HG02840 (cell line): Measurements from ENCODE around the gene EFCAB9.
A peak's percentile ranks its signal among the peaks of the same experiment; 100 is the strongest.

Experiments used
- ATAC-seq: cut with Tn5 transposase; IDR thresholded peaks from one replicate; pipeline ENCODE4 v1.9.1; 2021; ENCODE audit warnings: mild to moderate bottlenecking, moderate library complexity, moderate number of reproducible peaks; ENCODE audit not compliant: unreplicated experiment, low FRiP score

Gene EFCAB9

DNA sequence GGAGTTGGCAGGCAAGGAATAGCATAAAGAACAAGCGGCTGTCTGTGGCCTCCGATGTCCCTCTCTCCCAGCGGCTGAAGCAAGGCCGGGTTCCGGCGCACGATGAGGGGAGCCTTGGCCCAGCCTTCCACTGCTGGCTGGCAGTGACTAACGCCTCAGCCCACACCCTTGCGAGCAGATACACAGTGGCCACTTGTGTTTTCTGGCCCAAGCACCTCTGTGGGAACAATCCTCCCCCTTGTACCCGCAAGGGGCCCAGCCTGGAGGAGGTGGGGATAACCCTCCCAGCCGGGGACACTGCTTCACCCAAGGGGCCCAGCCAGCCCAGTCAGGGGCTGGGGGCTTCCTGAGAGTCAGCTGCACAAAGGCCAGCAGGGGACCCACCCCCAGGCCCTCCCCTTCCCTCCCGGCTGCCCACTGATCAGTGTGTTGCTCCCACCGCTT, 29.2 kb upstream of the EFCAB9 start:
- ATAC-seq: no peak

DNA sequence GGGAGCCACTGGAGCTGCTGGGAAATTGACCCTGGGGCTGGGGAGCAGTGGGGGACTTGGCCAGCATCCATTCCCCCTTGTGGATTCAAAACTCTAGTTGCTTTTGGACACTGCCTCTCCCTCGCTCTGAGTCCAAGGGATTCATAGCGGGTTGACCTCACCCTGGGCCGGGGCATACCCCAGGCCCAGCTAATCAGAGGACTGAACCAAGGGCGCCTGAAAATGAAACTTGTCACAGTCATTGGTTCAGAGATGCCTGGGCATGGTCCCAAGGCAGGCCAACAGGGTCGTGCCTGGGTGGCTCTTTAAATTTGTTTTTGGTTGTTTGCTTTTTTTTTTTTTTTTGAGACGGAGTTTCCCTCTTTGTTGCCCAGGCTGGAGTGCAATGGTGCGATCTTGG, 28.5 kb upstream of the EFCAB9 start:
- no peak for ATAC-seq

GRCh38 chr5:172166030-172166826, 27.7 kb upstream of the EFCAB9 start:
- no peak for ATAC-seq

DNA sequence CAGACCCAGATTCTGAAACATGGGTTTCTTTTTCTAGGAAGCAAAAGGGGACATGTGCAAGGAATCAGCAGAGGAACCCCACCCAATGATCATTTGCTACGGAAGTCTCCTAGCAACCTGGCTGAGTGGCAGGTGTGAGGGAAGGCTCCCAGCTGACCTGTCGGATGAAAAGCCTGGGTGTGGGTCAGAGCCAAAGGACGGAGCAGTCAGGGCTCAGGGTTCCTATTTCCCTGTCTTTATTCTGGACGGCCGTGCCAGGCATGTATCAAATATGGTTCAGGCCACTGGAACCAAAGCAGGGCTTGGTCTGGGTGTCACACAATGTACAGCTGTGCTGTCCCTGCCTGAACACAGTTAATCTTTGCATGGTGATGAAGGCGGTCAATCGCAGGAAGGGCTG, 26.1 kb upstream of the EFCAB9 start:
- ATAC-seq: no peak

DNA sequence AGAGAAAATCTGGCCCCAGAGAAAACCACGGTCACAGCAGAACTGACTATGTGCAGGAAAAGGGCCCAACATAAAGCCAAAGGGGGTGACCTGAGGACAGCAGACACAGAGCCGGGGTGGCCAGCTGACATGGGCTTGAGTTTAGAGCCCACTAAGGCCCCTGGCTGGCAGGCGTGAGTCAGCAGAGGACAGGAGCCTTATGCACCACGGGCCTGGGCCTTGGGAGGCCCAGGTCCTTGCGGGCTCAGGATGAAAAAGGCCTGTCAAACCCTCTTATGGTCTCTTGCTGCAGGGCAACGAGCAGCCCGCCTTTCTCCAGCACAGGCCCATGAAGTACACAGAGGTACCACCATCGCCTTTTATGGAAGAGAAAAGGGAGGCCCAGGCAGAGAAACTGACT, 25.7 kb upstream of the EFCAB9 start:
- ATAC-seq: no peak

DNA sequence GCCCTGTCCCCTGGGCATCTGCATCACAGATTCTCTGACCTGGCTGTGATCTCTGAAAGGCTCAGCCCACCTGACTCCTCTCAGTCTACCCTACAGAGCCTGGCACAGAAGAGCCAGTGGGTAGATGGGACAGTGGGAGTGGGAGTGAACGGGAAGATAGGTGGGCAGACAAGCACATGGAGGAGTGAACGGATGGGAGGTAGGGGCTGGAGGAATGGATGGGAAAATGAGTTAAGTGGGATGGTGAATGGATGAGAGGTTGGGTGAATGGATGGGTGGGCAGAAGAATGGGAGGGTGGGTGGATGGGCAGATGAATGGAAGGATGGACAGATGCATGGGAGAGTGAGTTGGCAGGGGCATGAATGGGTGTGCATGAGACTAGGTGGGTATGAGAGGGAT, 24.8 kb upstream of the EFCAB9 start:
- no peak for ATAC-seq

DNA sequence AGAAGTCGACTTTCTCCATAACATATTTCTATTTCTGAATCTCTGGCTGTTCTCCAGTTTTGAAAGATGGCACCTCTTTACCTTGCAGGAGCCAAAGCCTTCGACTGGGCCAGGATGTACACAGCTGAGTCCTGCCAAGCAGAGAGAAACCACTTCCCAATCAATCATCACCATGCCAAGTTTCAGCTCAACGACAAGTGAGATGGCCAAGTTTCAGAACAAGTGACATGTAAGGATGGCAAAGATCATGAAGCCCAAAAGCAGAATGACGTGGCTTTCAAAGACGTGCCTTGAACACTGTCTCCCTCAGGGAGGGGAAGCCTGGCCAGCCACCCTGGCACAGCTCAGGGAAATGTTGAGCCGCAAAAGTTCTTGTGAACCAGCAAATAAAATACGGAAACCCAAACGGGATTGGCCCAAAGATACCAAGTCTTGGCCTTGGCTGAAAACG, 23.7 kb upstream of the EFCAB9 start:
- no peak for ATAC-seq

DNA sequence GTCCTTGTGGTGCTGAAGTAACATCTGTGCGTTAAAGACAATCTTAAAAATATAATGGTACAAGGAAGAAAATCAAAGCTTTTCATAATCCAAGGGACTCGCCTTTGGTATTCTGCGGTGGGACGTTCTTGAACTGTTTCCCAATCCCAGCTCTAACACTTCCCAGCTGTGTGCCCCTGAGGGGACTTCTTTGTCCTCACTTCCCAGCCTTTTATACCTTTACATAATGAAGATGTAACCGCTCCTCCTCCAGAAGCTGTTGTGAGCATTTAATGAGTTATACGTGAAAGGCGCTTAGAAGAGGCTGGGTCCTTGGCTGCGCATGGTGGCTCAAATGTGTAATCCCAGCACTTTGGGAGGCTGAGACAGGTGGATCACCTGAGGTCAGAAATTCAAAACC, 22.9 kb upstream of the EFCAB9 start:
- ATAC-seq: no peak

DNA sequence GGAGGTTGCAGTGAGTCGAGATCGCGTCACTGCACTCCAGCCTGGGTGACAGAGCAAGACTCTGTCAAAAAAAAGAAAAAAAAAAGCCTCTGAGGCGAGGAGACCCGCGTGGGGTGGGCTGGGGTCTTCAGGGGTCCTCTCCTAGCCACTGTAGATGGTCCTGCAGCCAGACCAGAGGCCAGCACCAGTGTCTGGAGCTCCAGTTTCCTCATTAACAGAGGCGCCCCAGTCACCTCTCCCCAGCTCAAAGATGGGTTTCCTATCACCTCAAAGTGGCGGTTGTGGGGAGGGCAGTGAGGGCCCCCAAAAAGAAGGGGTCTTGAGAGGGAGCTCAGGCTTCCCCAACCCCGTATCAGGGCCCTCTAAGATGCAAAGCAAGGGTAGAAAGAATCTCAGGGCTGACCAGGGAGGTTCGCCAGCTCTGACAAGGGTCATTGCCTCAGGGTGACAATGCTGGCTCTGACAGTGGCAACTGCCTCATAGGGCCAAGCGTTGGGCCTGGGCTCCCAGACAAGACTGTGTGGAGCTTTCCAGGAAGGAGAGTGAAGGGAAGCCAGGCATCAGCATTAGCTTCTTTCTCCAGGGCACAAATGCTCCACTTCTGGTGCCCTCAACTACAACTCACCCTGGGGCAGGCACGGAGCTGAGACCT, 20.9 kb upstream of the EFCAB9 start:
- ATAC-seq: no peak

DNA sequence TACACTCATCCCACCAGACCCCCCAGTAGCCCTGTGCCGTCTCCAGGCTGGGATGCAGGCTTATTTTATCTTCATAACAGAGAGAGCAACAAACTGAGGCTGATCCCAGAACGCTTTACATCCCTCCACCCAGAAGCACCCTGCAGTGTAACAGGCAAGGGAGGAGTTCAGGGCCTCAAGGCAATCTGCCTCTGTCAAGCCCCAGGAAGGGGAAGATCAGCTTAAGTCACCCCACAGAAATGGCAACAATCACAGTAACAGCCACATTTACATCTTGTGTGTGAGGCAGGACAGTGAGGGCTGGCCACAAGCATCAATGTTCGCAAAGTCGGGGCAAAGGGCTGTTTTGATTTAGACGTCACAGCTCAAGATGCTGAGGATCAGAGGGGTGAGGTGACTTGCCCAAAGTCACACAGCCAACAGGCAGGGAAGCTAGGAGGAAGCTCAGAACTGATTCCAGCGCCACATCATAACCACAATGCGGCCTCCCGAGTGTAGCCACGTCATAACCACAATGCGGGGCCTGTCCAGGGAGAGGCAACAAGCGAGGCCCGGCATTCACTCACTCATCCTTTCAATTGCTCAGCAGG, 20.3 kb upstream of the EFCAB9 start:
- ATAC-seq: no peak

- ATAC-seq: peak; percentile 29
These were observed 18.7 kb upstream of the EFCAB9 start for GRCh38 chr5:172175263-172175719.

GRCh38 chr5:172177176-172177575, 16.8 kb upstream of the EFCAB9 start:
- ATAC-seq: no peak

DNA sequence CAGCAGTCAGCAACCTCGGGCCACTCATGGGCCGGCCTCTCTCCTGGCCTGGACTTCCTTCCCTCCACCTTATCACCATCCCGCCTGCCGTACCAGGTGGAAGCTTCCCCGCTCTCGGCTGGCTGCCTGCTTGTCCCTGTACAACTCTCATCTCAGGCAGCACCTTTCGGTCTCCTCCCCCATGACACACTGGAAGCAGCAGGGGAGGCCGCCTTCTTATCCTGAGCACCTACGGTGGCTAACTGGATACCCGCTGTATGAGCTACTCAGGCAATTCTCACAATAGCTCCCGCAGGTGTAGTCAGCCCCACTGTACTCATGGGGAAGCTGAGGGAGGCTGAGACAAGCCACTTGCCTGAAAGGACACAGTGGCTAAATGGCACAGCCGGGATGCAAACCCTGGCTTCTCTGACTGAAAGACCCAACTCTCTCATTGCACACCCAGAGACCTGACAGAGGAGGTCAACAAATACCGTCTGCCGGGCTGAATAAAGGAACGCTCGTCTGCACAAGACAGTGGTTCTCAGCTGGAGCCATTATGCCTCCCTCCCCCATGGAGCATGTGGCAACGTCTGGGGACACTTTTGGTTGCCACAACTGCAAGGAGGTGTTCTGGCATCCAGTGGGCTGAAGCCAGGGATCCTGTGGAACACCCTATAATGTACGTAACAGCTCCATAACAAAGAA, 15.5 kb upstream of the EFCAB9 start:
- ATAC-seq: no peak

DNA sequence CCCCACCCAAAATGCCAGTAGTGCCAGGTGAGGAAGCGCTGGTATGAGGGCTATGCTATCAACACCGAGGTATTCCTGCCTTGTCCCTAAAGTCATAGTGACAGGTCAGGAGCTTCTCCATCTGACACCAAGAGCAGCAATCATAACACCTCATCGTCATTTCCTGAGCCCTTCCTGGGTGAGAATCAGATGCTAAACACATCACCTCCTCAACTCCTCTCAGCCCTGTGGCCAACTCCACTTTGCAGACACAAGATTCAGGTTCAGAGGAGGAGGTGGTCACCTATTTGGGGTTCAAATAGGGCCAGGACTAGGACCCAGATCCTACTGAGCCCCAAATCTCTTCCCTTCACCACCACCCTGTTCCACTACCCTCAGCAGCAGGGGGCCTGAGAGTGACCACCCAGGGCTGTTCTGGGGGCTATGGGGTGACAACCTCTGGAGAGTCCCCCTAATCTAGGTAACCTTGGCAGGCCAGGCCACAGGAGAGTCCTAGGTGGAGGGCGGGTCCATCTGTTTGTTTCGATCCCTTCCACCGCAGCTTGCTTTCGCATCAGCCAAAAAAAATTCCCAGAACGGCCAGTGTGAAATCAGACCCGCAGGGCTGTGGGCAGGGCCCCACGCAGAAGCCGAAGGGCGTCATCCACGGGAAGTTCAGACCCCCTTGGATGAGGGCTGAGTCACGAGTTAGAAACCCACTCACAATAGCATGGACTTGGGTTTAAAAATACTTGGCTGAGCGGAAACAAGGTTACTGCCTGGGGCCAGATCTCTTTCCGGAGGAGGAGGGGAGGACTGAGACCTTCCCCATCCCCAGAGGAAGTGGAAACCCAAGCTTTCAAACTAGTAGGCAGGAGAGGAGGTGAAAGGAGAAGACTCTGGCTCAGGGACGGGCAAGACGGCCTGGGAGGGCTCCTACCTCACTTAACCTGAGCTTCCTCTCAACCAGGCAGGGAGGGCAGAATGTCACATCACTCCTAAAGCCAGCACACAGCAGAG, 14.7 kb upstream of the EFCAB9 start:
- peak; percentile 30 for ATAC-seq

- no peak for ATAC-seq
These were observed 13.0 kb upstream of the EFCAB9 start for GRCh38 chr5:172180936-172181335.

DNA sequence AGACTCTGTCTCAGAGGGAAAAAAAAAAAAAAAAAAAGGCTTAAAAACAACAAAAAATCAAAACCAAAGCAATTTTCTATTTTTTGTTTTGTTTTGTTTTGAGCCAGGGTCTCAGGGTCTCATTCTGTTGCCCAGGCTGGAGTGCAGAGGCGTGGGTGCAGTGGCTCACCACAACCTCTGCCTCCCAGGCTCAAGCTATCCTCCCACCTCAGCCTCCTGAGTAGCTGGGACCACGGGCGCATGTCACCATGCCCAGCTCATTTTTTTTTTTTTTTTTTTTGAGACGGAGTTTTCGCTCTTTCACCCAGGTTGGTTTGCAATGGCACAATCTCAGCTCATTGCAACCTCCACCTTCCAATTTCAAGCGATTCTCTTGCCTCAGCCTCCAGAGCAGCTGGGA, 11.7 kb upstream of the EFCAB9 start:
- no peak for ATAC-seq

DNA sequence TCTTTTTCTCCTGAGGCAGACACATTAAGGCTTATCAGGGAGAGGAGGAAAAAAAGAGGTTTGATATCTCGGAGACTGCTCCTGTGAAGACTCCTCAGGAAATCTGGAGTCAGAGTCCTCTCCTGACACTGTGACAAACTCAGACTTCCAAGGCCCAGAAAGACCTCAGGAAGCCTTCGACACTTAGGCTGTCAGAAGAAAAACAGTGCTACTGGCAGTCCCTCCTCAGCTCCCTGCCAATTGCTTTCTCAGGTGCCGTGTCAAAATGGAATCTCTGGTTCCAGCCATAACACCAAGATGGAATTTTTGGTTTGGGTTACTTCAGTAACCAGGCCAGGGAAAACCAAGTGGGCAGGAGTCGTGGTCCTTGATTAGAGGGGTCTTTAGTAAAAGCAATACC, 10.1 kb upstream of the EFCAB9 start:
- no peak for ATAC-seq

- no peak for ATAC-seq
These were observed 8.9 kb upstream of the EFCAB9 start for GRCh38 chr5:172185096-172185461.

- ATAC-seq: no peak
These were observed 7.8 kb upstream of the EFCAB9 start for GRCh38 chr5:172186114-172186695.
